NCI-H446 treated with DMSO at 0.1 percent for 48 hours (cell line): Measurements from ENCODE around the gene ZNF212.
"Not testable (repeated sequence)": the region's sequence is repeated elsewhere in the genome, so short reads cannot be mapped to it uniquely, and the experiment has no call there.

Source experiments
- DNase-seq: peaks from one replicate; lab custom pipeline; 2025; lab: John Stamatoyannopoulos, UW

Gene ZNF212

DNA sequence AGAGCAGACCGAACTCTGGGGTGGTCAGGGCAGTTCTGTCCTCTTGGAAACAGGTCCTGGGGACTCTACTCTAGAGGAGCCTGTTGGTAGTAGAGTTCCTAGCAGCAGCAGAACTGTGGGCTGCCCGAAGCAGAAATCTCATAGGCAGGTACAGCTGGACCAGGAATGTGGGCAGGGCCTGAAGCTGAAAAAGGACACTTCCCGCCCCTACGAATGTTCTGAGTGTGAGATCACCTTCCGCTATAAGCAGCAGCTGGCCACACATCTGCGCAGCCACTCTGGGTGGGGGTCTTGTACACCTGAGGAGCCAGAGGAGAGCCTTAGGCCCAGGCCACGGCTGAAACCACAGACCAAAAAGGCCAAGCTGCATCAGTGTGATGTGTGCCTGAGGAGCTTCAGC, 14.2 kb downstream of the ZNF212 start:
- no peak for DNase-seq

- no peak for DNase-seq
Observed at GRCh38 chr7:149254181-149254858, 14.9 kb downstream of the ZNF212 start.

DNA sequence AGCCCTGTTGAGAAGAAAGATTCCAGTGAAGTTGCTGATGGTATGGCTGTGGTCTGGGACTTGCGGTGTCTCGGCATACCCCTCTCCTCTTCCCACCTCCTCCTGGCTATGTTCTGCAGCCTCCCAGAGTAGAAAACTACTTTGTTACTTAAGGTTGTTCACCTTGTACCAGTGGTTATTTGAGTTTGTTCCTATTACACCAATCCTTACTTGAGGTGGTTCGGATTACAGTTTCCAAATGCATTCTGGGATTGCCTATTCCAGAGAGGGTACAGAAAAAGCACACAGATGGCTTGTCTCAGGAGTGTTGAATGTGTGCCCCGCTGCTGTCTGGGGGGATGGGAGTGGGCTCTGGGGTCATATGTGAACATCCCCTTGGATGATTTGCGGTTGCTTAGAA, 15.7 kb downstream of the ZNF212 start:
- no peak for DNase-seq

DNA sequence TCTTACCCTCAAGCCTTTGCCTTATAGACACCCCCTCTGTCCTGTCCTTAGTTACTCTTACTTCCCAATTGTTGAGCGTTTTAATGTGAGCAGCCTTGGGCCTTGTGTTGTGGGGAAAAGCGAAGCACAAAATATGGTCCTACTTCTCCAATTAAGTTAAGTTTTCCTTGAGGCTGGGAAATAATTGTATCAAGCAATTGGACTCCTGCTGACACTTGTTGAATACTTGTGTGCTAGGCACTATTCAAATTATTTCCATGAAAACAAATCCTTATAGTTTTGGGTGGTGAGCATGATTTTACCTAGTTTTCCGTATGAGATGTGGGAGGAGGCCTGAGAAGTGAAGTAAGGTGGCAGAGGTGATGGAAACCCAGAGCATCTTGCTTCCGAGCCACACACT, 17.1 kb downstream of the ZNF212 start:
- no peak for DNase-seq

GRCh38 chr7:149257146-149257545, 17.7 kb downstream of the ZNF212 start:
- no peak for DNase-seq

- DNase-seq, result no peak
Observed at GRCh38 chr7:149261316-149261828, 21.9 kb downstream of the ZNF212 start.

GRCh38 chr7:149261829-149262617, 22.6 kb downstream of the ZNF212 start, which contains the start of gene ZNF783:
ZNF783 (plus strand) TSS chr7:149262196; CDS start chr7:149262334, 138 bp downstream.
- peak; percentile 61 for DNase-seq

GRCh38 chr7:149266451-149266850, 27.0 kb downstream of the ZNF212 start:
- DNase-seq, result no peak

GRCh38 chr7:149267733-149268132, 28.3 kb downstream of the ZNF212 start:
- DNase-seq, result no peak

DNA sequence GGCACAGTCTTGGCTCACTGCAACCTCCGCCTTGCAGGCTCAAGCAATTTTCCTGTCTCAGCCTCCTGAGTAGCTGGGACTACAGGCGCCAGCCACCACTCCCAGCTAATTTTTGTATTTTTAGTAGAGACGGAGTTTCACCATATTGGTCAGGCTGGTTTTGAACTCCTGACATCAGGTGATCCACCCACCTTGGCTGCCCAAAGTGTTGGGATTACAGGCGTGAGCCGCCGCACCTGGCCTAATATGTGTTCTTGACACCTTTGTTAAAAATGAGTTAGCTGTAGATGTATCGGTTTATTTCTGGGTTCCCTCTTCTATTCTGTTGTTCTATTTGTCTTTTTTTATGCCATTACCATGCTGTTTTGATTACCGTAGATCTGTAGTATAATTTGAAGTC, 35.0 kb downstream of the ZNF212 start:
- DNase-seq, result not testable (repeated sequence)

GRCh38 chr7:149277871-149278270, 38.4 kb downstream of the ZNF212 start:
- DNase-seq, result no peak

DNA sequence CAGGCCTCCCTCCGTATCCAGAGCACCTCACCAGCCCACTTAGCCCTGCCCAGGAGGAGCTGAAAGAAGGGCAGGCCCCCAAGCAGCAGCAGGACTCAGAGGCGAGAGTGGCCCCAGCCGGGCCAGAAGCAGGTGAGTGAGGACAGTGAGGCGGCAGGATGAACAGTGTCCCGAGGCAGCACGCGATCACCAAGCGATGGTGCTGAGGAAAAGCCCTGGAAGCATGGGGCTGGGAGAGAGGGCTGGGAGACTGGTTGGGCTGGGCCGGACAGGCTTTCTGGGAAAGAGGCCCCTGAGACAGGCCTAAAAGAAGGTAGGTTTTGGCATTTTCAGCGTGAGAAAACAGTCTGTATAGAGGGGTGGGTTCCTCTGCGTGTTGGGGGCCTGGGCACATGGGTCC, 38.9 kb downstream of the ZNF212 start:
- no peak for DNase-seq

GRCh38 chr7:149279111-149279743, 39.8 kb downstream of the ZNF212 start:
- DNase-seq, result no peak

GRCh38 chr7:149280151-149280550, 40.7 kb downstream of the ZNF212 start:
- no peak for DNase-seq

DNA sequence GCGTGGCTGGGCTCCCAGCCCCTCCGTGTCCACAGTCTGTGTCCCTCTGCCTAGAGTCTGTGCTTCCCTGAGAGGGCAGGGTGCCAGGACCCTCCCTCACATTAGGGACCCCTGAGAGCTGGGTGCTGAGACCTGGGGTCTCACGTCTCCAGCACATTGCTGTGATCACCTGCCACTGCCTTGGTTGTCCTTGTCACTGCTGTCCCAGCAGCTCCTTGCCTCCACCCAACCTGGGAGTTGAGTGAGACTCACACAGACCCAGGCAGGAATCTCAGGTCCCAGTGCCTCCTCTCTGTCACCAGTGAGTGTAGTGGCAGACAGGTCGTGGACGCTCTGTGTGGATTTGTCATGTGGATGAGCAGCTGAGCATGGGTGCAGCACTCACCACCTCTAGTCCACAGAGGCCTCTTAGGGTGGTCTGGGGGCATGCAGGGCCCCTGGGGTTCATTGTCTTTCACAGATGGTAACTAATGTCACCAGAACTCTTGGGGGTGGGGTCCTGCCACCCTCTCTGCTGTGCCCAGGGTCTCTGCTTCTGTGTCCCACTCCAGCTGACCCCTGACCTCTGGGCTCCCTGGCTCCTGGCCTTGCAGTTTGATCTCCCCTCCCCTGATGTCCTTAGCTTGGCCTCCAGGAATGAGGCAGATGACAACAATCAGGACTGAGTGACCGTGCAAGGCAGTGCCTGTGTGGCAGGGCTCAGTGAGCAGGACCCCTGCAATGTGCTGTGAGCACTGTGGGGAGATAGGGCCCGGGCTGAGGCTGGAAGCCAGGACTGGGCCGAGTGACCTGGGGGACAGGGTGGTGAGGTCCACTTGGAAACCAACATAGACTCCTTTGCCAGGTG, 41.4 kb downstream of the ZNF212 start:
- no peak for DNase-seq

GRCh38 chr7:149281508-149282330, 42.3 kb downstream of the ZNF212 start:
- no peak for DNase-seq

- no peak for DNase-seq
Observed at GRCh38 chr7:149282331-149282655, 42.8 kb downstream of the ZNF212 start.

- no peak for DNase-seq
Observed at GRCh38 chr7:149283321-149283720, 43.9 kb downstream of the ZNF212 start.

GRCh38 chr7:149284343-149284742, 44.9 kb downstream of the ZNF212 start:
- DNase-seq, result no peak

DNA sequence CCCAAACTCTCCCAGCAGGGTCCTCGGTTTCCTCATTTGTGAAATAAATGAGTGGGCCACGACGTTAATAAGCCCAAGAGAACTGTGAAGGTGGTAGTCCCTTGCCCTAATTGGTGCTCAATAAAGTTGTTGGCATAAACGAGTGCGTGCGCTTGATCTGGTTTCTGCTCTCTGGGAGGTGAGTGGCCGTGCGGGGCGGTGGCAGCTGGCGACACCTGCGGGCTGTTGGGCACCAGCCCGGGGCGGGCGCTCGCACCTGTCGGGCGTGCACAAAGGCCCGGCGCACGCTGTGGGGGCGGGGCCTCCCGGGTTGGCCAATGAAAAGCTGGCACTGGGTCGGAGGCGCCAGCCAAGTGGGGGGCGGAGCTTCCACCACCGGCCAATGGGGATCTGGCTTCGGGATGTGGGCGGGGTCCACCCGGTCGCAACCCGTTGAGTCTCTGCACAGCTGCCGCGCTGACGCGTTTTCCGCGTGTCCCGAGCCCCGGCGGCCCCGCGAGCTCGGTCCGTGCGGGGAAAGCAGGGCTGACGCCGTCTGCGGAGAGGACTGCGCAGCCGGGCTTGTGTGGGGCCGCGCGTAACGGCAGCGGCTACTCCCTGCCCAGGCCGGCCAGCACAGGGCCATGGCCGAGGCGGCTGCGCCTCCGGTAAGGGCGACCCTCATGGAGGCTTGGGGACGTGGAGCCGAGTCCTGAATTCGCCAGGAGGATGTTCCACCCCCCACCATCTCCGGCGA, 45.6 kb downstream of the ZNF212 start:
- DNase-seq, result peak; percentile 69
